Activated CD4-positive, alpha-beta T cell treated with anti-CD3 and anti-CD28 coated beads, Interleukin-2, amount 10 ng/mL, durations not matched to agents 24 days and 14 days (primary cell): Measurements from ENCODE around the gene NINL. TPM values are rescaled to one million over a fixed set of nuclear protein-coding genes. Genes with fewer than 3 reads are reported as not detected.
A peak's percentile ranks its signal among the peaks of the same experiment; 100 is the strongest.
"Not testable (repeated sequence)": the region's sequence is repeated elsewhere in the genome, so short reads cannot be mapped to it uniquely, and the experiment has no call there.

Experiments used
- DNase-seq: peaks from one replicate; pipeline ENCODE4 v3.0.0; 2022
- H3K27ac Mint-ChIP-seq: one replicate; pipeline ENCODE4 v1.8.0; 2022; ENCODE audit warnings: mild to moderate bottlenecking, mixed read lengths
- H3K27me3 Mint-ChIP-seq: one replicate; pipeline ENCODE4 v1.8.0; 2022; ENCODE audit warnings: mixed read lengths
- H3K36me3 Mint-ChIP-seq: one replicate; pipeline ENCODE4 v1.8.0; 2022; ENCODE audit warnings: low read depth, mild to moderate bottlenecking, mixed read lengths
- H3K4me1 Mint-ChIP-seq: one replicate; pipeline ENCODE4 v1.8.0; 2021; ENCODE audit warnings: mixed read lengths
- H3K4me3 Mint-ChIP-seq: one replicate; pipeline ENCODE4 v1.8.0; 2022; ENCODE audit warnings: mild to moderate bottlenecking, moderate library complexity, mixed read lengths
- H3K9me3 Mint-ChIP-seq: one replicate; pipeline ENCODE4 v1.8.0; 2021; ENCODE audit warnings: mixed read lengths
- intact Hi-C: fragments of 100-400 bp; cut with micrococcal nuclease; formaldehyde crosslinking; loops from one replicate; pipeline ENCODE4 v1.15.1; 2023
- total RNA-seq: library from RNA; stranded (reverse); gene quantifications from 2 replicates; pipeline ENCODE4 v1.2.3, GENCODE V29; 2022

The NINL gene
- total RNA-seq, 1 donor from 2014 or later = 3.0 TPM

- intact Hi-C loops = no loop called here
- H3K4me3 Mint-ChIP-seq = no peak overlapping the region
- H3K9me3 Mint-ChIP-seq = no peaks in the 10 kb centered on the region
- no peaks in the 10 kb centered on the region for H3K27me3 Mint-ChIP-seq
- no peak overlapping the region for H3K27ac Mint-ChIP-seq
- DNase-seq = no peak
- H3K36me3 Mint-ChIP-seq = no peaks in the 10 kb centered on the region
- H3K4me1 Mint-ChIP-seq = no peaks in the 10 kb centered on the region
These were observed 31.5 kb downstream of the NINL start for GRCh38 chr20:25553819-25554296.

- intact Hi-C loops = no loop called here
- DNase-seq = no peak
- Mint-ChIP-seq H3K27me3 (no peaks in the 10 kb centered on the region), H3K4me3 (no peak overlapping the region), H3K9me3 (no peaks in the 10 kb centered on the region), H3K4me1 (no peaks in the 10 kb centered on the region), H3K36me3 (no peaks in the 10 kb centered on the region), H3K27ac (no peak overlapping the region)
These were observed 32.4 kb downstream of the NINL start for GRCh38 chr20:25552977-25553376.

GRCh38 chr20:25551413-25552215 lies 33.7 kb downstream of the NINL start:
- Mint-ChIP-seq H3K9me3 (no peaks in the 10 kb centered on the region), H3K27me3 (no peaks in the 10 kb centered on the region), H3K27ac (no peak overlapping the region), H3K36me3 (no peaks in the 10 kb centered on the region), H3K4me1 (no peaks in the 10 kb centered on the region), H3K4me3 (no peak overlapping the region)
- intact Hi-C loops = no loop called here
- no peak for DNase-seq

GRCh38 chr20:25550645-25551337 lies 34.5 kb downstream of the NINL start:
- H3K9me3 Mint-ChIP-seq, intact Hi-C loops, H3K27me3 Mint-ChIP-seq, H3K4me3 Mint-ChIP-seq, H3K27ac Mint-ChIP-seq, H3K36me3 Mint-ChIP-seq, H3K4me1 Mint-ChIP-seq, DNase-seq: not testable (repeated sequence)

- Mint-ChIP-seq H3K36me3 (no peaks in the 10 kb centered on the region), H3K27me3 (no peaks in the 10 kb centered on the region), H3K4me1 (no peaks in the 10 kb centered on the region), H3K4me3 (no peak overlapping the region), H3K9me3 (no peaks in the 10 kb centered on the region), H3K27ac (peak overlapping the region; percentile 51)
- no peak for DNase-seq
- intact Hi-C loops = no loop called here
These were observed 35.4 kb downstream of the NINL start for GRCh38 chr20:25549843-25550477.

GRCh38 chr20:25549172-25549773 lies 36.1 kb downstream of the NINL start:
- Mint-ChIP-seq H3K36me3 (no peaks in the 10 kb centered on the region), H3K27ac (no peak overlapping the region), H3K4me3 (no peak overlapping the region), H3K9me3 (no peaks in the 10 kb centered on the region), H3K4me1 (no peaks in the 10 kb centered on the region), H3K27me3 (no peaks in the 10 kb centered on the region)
- DNase-seq = no peak
- intact Hi-C loops = no loop called here

GRCh38 chr20:25548613-25549086 lies 36.7 kb downstream of the NINL start:
- H3K36me3 Mint-ChIP-seq = no peaks in the 10 kb centered on the region
- no peaks in the 10 kb centered on the region for H3K9me3 Mint-ChIP-seq
- no peak overlapping the region for H3K27ac Mint-ChIP-seq
- no peaks in the 10 kb centered on the region for H3K4me1 Mint-ChIP-seq
- no peaks in the 10 kb centered on the region for H3K27me3 Mint-ChIP-seq
- H3K4me3 Mint-ChIP-seq = no peak overlapping the region
- intact Hi-C loops = no loop called here
- DNase-seq = no peak

- Mint-ChIP-seq H3K27me3 (no peaks in the 10 kb centered on the region), H3K36me3 (no peaks in the 10 kb centered on the region)
- no peak for DNase-seq
These were observed 37.3 kb downstream of the NINL start for GRCh38 chr20:25547999-25548398.

GRCh38 chr20:25547063-25547462 lies 38.3 kb downstream of the NINL start:
- H3K36me3 Mint-ChIP-seq = no peaks in the 10 kb centered on the region
- intact Hi-C loops = no loop called here
- no peaks in the 10 kb centered on the region for H3K27me3 Mint-ChIP-seq
- no peaks in the 10 kb centered on the region for H3K9me3 Mint-ChIP-seq
- H3K27ac Mint-ChIP-seq = no peak overlapping the region
- no peaks in the 10 kb centered on the region for H3K4me1 Mint-ChIP-seq
- no peak for DNase-seq
- H3K4me3 Mint-ChIP-seq = no peak overlapping the region

More at GRCh38 chr20:25547999-25548398, 37.3 kb downstream of the NINL start:
- no peaks in the 10 kb centered on the region for H3K4me1 Mint-ChIP-seq
- no peak overlapping the region for H3K27ac Mint-ChIP-seq
- H3K9me3 Mint-ChIP-seq = no peaks in the 10 kb centered on the region
- intact Hi-C loops = no loop called here
- H3K4me3 Mint-ChIP-seq = no peak overlapping the region

- H3K27ac Mint-ChIP-seq = no peak overlapping the region
- DNase-seq = no peak
- intact Hi-C loops = no loop called here
- no peaks in the 10 kb centered on the region for H3K27me3 Mint-ChIP-seq
- no peaks in the 10 kb centered on the region for H3K9me3 Mint-ChIP-seq
- H3K4me3 Mint-ChIP-seq = no peak overlapping the region
- no peaks in the 10 kb centered on the region for H3K36me3 Mint-ChIP-seq
- peaks cover 2% of the 10 kb centered on the region for H3K4me1 Mint-ChIP-seq
These were observed 39.3 kb downstream of the NINL start for GRCh38 chr20:25546048-25546447.

GRCh38 chr20:25545171-25545570 lies 40.2 kb downstream of the NINL start:
- no peaks in the 10 kb centered on the region for H3K27me3 Mint-ChIP-seq
- H3K4me1 Mint-ChIP-seq = peaks cover 2% of the 10 kb centered on the region
- no peak for DNase-seq
- no peak overlapping the region for H3K27ac Mint-ChIP-seq
- no peak overlapping the region for H3K4me3 Mint-ChIP-seq
- intact Hi-C loops = no loop called here
- no peaks in the 10 kb centered on the region for H3K36me3 Mint-ChIP-seq
- H3K9me3 Mint-ChIP-seq = no peaks in the 10 kb centered on the region

GRCh38 chr20:25544734-25545133 lies 40.6 kb downstream of the NINL start:
- H3K27me3 Mint-ChIP-seq = no peaks in the 10 kb centered on the region
- H3K36me3 Mint-ChIP-seq = no peaks in the 10 kb centered on the region
- intact Hi-C loops = no loop called here
- DNase-seq = no peak
- no peaks in the 10 kb centered on the region for H3K9me3 Mint-ChIP-seq
- H3K4me1 Mint-ChIP-seq = peaks cover 2% of the 10 kb centered on the region
- H3K4me3 Mint-ChIP-seq = no peak overlapping the region
- H3K27ac Mint-ChIP-seq = no peak overlapping the region

GRCh38 chr20:25544311-25544710 lies 41.0 kb downstream of the NINL start:
- no peak overlapping the region for H3K4me3 Mint-ChIP-seq
- H3K36me3 Mint-ChIP-seq = no peaks in the 10 kb centered on the region
- no peaks in the 10 kb centered on the region for H3K9me3 Mint-ChIP-seq
- H3K27me3 Mint-ChIP-seq = no peaks in the 10 kb centered on the region
- intact Hi-C loops = no loop called here
- no peak overlapping the region for H3K27ac Mint-ChIP-seq
- DNase-seq = no peak
- peaks cover 2% of the 10 kb centered on the region for H3K4me1 Mint-ChIP-seq

GRCh38 chr20:25543068-25543467 lies 42.3 kb downstream of the NINL start:
- no peak for DNase-seq
- peaks cover 2% of the 10 kb centered on the region for H3K4me1 Mint-ChIP-seq
- no peaks in the 10 kb centered on the region for H3K36me3 Mint-ChIP-seq
- intact Hi-C loops = no loop called here
- H3K27ac Mint-ChIP-seq = no peak overlapping the region
- H3K4me3 Mint-ChIP-seq = no peak overlapping the region
- H3K9me3 Mint-ChIP-seq = no peaks in the 10 kb centered on the region
- no peaks in the 10 kb centered on the region for H3K27me3 Mint-ChIP-seq
